ENCODE measurements around the gene HOXC6. TPM values are rescaled to one million over a fixed set of nuclear protein-coding genes. Genes with fewer than 3 reads are reported as not detected.

HOXC6 gene
- total RNA-seq = 2.7 and 3.2 TPM in 2 replicates

DNA sequence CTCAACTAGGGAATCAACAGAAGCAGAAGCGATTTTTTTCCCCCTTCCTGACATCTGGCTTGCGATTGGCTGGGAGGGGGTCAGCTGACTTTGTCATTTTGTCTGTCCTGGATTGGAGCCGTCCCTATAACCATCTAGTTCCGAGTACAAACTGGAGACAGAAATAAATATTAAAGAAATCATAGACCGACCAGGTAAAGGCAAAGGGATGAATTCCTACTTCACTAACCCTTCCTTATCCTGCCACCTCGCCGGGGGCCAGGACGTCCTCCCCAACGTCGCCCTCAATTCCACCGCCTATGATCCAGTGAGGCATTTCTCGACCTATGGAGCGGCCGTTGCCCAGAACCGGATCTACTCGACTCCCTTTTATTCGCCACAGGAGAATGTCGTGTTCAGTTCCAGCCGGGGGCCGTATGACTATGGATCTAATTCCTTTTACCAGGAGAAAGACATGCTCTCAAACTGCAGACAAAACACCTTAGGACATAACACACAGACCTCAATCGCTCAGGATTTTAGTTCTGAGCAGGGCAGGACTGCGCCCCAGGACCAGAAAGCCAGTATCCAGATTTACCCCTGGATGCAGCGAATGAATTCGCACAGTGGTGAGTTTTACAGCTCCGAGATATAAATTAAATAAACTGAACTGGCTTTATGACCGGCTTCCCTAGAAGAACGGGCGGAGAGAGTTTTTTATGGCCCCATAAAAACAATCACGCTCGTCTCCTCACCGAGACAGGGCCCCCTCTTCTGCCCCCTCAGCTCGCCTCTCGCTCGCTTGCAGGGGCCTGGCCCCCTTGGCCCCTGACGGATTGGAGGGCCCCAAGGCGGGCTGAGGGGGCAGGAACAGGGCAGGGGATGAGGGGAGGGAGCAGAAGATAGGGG, at the start of gene HOXC6:
Gene HOXC6 (plus strand): TSS at position 127 of the 888 bp plus-strand sequence. CDS start 82 bp downstream, at position 209.
- TF ChIP-seq, protein P1, sequence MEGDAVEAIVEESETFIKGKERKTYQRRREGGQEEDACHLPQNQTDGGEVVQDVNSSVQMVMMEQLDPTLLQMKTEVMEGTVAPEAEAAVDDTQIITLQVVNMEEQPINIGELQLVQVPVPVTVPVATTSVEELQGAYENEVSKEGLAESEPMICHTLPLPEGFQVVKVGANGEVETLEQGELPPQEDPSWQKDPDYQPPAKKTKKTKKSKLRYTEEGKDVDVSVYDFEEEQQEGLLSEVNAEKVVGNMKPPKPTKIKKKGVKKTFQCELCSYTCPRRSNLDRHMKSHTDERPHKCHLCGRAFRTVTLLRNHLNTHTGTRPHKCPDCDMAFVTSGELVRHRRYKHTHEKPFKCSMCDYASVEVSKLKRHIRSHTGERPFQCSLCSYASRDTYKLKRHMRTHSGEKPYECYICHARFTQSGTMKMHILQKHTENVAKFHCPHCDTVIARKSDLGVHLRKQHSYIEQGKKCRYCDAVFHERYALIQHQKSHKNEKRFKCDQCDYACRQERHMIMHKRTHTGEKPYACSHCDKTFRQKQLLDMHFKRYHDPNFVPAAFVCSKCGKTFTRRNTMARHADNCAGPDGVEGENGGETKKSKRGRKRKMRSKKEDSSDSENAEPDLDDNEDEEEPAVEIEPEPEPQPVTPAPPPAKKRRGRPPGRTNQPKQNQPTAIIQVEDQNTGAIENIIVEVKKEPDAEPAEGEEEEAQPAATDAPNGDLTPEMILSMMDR (conservative IDR thresholded peaks at IDR 0.05; ENCODE audit: low read depth, low read length) = no peak
- DNase-seq (ENCODE audit: low read depth) = no peak
- peak within 1 kb of the TSS; percentile 22 for H3K4me3 ChIP-seq (ENCODE audit: low read depth, low read length)

GRCh38 chr12:53978477-53979356, 49.5 kb upstream of the HOXC6 start:
- no peak for DNase-seq (ENCODE audit: low read depth)
- no peak overlapping the region for H3K4me3 ChIP-seq (ENCODE audit: low read depth, low read length)
- TF ChIP-seq, protein P1 (conservative IDR thresholded peaks at IDR 0.05; ENCODE audit: low read depth, low read length) = no peak

DNA sequence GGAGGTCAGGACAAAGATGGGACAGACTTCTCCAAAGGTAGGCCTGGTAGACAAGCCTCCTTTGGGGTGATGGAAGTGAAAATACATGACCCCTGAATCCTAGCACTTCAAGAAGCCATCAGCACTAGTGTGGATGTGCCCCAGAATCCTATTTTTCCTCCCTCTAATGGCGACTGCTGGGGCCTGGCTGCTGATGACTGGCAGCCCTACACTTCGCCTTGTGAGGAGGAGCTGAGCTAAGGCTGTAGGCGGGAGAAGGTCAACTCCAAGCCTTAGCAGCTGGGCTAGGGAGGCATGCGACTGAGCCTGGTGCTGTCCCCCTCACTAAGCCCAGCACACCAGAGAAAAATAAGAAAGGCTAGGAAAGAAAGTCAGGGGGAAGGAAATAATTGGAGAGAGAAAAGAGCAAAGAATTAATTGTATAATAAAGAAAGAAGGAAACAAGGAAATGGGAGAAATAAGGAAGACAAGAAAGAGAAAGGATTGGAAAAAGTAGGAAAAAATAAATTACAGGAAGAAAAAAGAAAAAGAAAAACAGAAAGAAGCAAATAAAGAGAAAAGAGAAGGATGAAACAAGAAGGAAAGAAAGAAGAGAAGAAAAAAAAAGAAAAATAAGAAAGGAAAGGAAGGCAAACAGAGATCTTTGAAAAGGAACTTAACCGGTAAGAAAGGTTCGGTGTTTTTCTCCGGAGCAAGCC, 48.0 kb upstream of the HOXC6 start:
- DNase-seq (ENCODE audit: low read depth) = no peak
- H3K4me3 ChIP-seq (ENCODE audit: low read depth, low read length) = peak overlapping the region; percentile 98
- TF ChIP-seq, protein P1 (conservative IDR thresholded peaks at IDR 0.05; ENCODE audit: low read depth, low read length) = no peak

- TF ChIP-seq, protein P1 (conservative IDR thresholded peaks at IDR 0.05; ENCODE audit: low read depth, low read length) = no peak
- peak overlapping the region; percentile 98 for H3K4me3 ChIP-seq (ENCODE audit: low read depth, low read length)
- no peak for DNase-seq (ENCODE audit: low read depth)
Observed at GRCh38 chr12:53980802-53981496, 47.3 kb upstream of the HOXC6 start.

- no peak for DNase-seq (ENCODE audit: low read depth)
- H3K4me3 ChIP-seq (ENCODE audit: low read depth, low read length) = peak overlapping the region; percentile 98
Observed at GRCh38 chr12:53981634-53982565, 46.3 kb upstream of the HOXC6 start.

More at GRCh38 chr12:53981634-53982565, 46.3 kb upstream of the HOXC6 start:
- TF ChIP-seq, protein P1 (conservative IDR thresholded peaks at IDR 0.05; ENCODE audit: low read depth, low read length) = no peak

Data from epithelial cell of proximal tubule (primary cell).